Activated T-helper 1 cell treated with anti-CD3 and anti-CD28 coated beads, Interleukin-12 subunit alpha, Interleukin-12 subunit beta, Interleukin-2, Interleukin-4 antibody, amounts not matched to agents 30 ng/mL and 10 ng/mL and 1 ng/mL, durations not matched to agents 14 hours and 24 hours and 36 hours (primary cell): ENCODE data around the gene MXD3. TPM values are rescaled to one million over a fixed set of nuclear protein-coding genes. Genes with fewer than 3 reads are reported as not detected.
"Not testable (repeated sequence)": the region's sequence is repeated elsewhere in the genome, so short reads cannot be mapped to it uniquely, and the experiment has no call there.

Experiments
- DNase-seq: peaks from one replicate; pipeline ENCODE4 v3.0.0; 2021; ENCODE audit warnings: low spot score
- H3K27ac Mint-ChIP-seq: one replicate; pipeline ENCODE4 v1.8.0; 2021; ENCODE audit warnings: mild to moderate bottlenecking, mixed read lengths
- H3K27me3 Mint-ChIP-seq: one replicate; pipeline ENCODE4 v1.8.0; 2022; ENCODE audit warnings: mild to moderate bottlenecking, moderate library complexity, mixed read lengths; ENCODE audit not compliant: insufficient read depth
- H3K36me3 Mint-ChIP-seq: one replicate; pipeline ENCODE4 v1.8.0; 2021; ENCODE audit warnings: low read depth, mixed read lengths
- H3K4me1 Mint-ChIP-seq: one replicate; pipeline ENCODE4 v1.8.0; 2021; ENCODE audit warnings: low read depth, mixed read lengths
- H3K4me3 Mint-ChIP-seq: one replicate; pipeline ENCODE4 v1.8.0; 2021; ENCODE audit warnings: mild to moderate bottlenecking, moderate library complexity, mixed read lengths
- H3K9me3 Mint-ChIP-seq: one replicate; pipeline ENCODE4 v1.8.0; 2021; ENCODE audit warnings: mixed read lengths
- intact Hi-C: fragments of 100-400 bp; cut with micrococcal nuclease; formaldehyde crosslinking; loops from one replicate; pipeline ENCODE4 v1.15.1; 2024
- total RNA-seq: library from RNA; stranded (reverse); gene quantifications from 2 replicates; pipeline ENCODE4 v1.2.3, GENCODE V29; 2022

MXD3 gene
- total RNA-seq, 1 donor from 2014 or later: 9.6 TPM

DNA sequence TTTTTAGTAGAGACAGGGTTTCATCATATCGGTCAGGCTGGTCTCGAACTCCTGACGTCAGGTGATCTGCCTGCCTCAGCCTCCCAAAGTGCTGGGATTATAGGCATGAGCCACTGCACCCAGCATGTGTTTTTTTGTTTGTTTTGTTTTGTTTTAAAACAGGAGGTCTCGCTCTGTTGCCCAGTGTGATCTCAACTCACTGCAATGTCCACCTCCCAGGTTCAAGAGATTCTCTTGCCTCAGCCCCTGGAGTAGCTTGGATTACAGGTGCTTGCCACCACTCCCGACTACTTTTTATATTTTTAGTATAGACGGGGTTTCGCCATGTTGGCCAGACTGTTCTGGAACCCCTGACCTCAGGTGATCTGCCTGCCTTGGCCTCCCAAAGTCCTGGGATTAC is 53.0 kb downstream of the MXD3 start:
- H3K4me3 Mint-ChIP-seq, H3K27ac Mint-ChIP-seq, H3K27me3 Mint-ChIP-seq, intact Hi-C loops, DNase-seq, H3K9me3 Mint-ChIP-seq: not testable (repeated sequence)
- peaks cover 12% of the 10 kb centered on the region for H3K4me1 Mint-ChIP-seq
- H3K36me3 Mint-ChIP-seq: peaks cover 52% of the 10 kb centered on the region

Other genes starting within 250 kb of the MXD3 start
- gene FGFR4, start 225.0 kb downstream of the MXD3 start, total RNA-seq: 1.2 and 1.4 TPM in 2 replicates
- gene NSD1, start 178.1 kb downstream of the MXD3 start, total RNA-seq: 108 and 112 TPM in 2 replicates
- 19.7 and 22.4 TPM in 2 replicates for gene RAB24, start 8.2 kb downstream of the MXD3 start, total RNA-seq
- gene PRELID1, start 8.1 kb downstream of the MXD3 start, total RNA-seq: 239 and 250 TPM in 2 replicates
- 108 and 118 TPM in 2 replicates for gene LMAN2, start 39.8 kb upstream of the MXD3 start, total RNA-seq
- 37.8 and 41.3 TPM in 2 replicates for gene RGS14, start 46.0 kb upstream of the MXD3 start, total RNA-seq
- gene SLC34A1, start 72.5 kb upstream of the MXD3 start, total RNA-seq: 0.26 TPM in 1 of 2 replicates, not detected in the other
- not detected in 2 replicates for gene PFN3, start 88.8 kb upstream of the MXD3 start, total RNA-seq
- gene F12, start 97.7 kb upstream of the MXD3 start, total RNA-seq: 1.3 and 2.2 TPM in 2 replicates
- 122 and 132 TPM in 2 replicates for gene GRK6, start 114.8 kb upstream of the MXD3 start, total RNA-seq
- gene PRR7, start 134.9 kb upstream of the MXD3 start, total RNA-seq: 10.3 and 11.2 TPM in 2 replicates
- 13.1 and 14.4 TPM in 2 replicates for gene DBN1, start 161.7 kb upstream of the MXD3 start, total RNA-seq
- 49.2 and 49.9 TPM in 2 replicates for gene PDLIM7, start 185.7 kb upstream of the MXD3 start, total RNA-seq
- gene DOK3, start 197.9 kb upstream of the MXD3 start, total RNA-seq: 3.7 and 5.0 TPM in 2 replicates
- gene DDX41, start 205.1 kb upstream of the MXD3 start, total RNA-seq: 151 and 166 TPM in 2 replicates
- 70.9 and 79.4 TPM in 2 replicates for gene FAM193B, start 242.7 kb upstream of the MXD3 start, total RNA-seq